Stimulated activated CD8-positive, alpha-beta memory T cell treated with anti-CD3 and anti-CD28 coated beads, Interleukin-2, amount 100 ng/mL, for 1 hour (primary cell): ENCODE measurements around the gene ACVRL1.

Experiments used
- DNase-seq, 2 donors: peaks; one replicate each; pipeline ENCODE4 v3.0.0-alpha.2; 2020; ENCODE audit warnings: low read depth in 2 of 2

The ACVRL1 gene

GRCh38 chr12:51942501-51943000 lies 35.2 kb downstream of the ACVRL1 start:
- DNase-seq = no peak

DNA sequence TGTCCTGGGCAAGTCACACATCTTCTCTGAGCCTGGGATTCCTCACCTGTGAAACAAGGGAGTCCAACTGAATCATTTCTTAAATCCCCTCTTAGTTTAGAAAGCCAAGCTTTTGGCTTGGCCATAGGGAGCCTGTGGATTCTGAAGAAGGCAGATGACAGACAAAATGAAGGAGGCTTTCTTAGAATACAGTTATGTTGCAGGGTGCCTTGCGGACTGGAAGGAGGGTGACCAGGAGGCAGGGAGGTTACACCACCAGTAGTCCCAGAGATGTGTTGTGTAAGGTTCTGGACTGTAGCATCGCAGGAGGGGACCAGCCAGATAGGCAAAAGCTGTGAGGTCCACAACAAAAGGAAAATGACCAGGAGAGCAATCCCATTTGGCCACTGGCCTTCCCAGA lies 36.0 kb downstream of the ACVRL1 start:
- no peak for DNase-seq

- no peak for DNase-seq
Measured at GRCh38 chr12:51944608-51945233, 37.4 kb downstream of the ACVRL1 start.

GRCh38 chr12:51947246-51947996 lies 40.1 kb downstream of the ACVRL1 start:
- no peak for DNase-seq

GRCh38 chr12:51948066-51948465 lies 40.8 kb downstream of the ACVRL1 start:
- DNase-seq = no peak

- DNase-seq = no peak
Measured at GRCh38 chr12:51949342-51950030, 42.2 kb downstream of the ACVRL1 start.

- DNase-seq = no peak
Measured at GRCh38 chr12:51950682-51951198, 43.4 kb downstream of the ACVRL1 start.

DNA sequence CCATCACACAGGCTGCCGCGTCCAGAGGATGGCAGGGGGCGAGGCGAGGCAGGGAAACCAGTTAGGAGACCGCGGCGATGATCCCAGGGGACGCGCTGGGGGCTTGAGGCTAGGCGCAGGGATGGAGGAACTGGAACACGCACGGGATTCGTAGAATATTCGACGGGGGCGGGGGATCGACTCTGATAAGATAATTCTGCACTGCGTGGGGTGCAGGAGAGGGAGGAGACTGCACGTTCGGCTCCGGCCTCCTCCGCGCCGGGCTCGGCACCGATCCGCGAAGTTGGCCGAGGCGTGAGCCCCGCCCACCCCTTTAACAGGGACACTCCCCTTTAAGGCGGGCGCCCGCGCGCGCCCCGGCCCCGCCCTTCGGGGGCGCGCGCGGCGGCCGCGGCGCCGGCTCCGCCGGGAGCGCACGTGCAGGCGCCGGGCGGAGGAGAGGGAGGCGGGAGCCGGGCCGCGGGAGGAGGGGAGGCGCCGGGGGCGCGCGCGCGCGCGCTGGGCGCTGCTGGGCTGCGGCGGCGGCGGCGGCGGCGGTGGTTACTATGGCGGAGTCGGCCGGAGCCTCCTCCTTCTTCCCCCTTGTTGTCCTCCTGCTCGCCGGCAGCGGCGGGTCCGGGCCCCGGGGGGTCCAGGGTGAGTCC lies 44.0 kb downstream of the ACVRL1 start, which contains the start of gene ACVR1B:
Gene ACVR1B (plus strand): TSS at position 501 of the 644 bp plus-strand sequence. CDS start 45 bp downstream, at position 546.
- DNase-seq = peak; percentile 76 to 84

DNA sequence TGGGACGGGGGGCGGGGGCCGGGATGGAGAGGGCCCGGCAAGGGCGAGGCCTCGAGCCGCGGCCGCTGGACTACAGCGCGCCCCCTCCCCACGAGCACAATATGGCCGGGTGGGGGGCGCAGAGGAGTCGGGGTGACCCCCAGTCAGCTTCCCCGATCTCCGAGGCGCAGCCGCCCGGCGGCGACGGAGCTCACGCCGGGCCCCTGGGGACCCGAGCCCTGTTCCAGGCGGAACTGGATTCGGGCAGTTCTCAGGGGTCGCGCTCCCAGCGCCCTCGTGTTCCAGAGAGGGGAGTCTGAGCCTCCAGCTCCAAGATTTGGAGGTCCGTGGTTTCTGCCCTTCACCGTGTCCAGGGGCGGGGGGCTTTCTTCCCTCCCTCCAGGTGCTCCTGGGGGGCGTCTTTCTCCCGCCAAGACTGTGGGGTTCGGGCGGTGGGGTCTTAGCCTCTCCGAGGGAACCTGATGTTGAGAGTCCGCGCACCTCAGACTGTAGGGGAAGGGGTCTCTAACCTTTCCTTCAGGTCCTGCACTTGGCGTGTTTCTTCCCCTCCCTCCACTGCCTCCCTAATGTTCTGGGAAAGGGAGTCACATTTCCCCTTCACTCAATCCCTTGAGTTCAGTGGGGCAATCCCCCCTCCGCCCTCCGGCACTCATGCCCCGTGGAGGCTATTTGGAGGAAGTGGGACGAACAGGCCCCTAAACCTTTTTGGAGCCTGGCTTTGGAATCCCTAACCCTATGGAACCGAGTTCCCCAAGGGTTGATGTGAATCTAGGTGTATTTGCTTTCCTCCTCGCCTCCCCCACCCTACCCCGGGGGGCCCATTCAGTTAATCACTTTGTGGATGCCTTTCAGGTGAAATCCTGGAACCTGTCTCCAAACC lies 44.8 kb downstream of the ACVRL1 start:
- DNase-seq = no peak

DNA sequence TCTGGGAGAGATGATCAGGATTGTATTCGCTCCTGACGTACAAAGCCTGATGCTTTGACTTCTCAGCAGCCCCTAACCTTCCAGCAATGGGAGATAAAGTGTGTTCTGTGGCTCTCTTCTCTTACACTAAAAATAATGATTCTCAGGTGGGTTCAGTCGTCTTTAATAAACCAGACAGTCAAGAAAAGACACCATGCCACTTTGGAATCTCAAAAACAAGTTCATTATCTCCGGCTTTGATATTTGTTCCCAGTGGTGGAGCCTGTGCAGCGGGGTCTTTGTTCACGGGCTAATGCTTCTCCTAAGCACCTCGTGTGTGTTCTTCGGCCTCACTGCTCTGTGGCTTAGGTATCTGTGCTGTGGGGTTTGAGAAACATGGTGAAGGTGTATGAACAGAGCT lies 45.8 kb downstream of the ACVRL1 start:
- DNase-seq = no peak

DNA sequence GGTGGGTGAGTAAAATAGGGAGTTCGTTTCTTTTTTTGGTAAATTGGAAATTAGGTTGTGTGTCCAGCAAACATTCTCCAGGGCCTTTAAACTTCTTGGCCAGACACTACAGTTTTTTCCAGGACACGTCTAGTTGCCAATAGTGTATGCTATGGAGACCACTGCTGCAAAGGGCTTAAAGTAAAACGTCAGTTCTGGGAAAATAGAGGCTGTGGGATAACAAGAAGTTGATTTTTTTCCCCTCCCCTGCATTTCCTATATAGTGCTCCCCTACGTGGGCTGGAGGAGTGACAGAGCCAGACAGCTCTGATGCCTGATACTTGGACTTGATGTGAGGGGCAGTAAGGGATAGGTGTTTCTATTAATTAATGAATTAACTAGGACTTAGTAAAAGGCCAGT lies 46.6 kb downstream of the ACVRL1 start:
- no peak for DNase-seq

- no peak for DNase-seq
Measured at GRCh38 chr12:51954561-51955361, 47.5 kb downstream of the ACVRL1 start.

- DNase-seq = no peak
Measured at GRCh38 chr12:51955702-51956101, 48.4 kb downstream of the ACVRL1 start.

DNA sequence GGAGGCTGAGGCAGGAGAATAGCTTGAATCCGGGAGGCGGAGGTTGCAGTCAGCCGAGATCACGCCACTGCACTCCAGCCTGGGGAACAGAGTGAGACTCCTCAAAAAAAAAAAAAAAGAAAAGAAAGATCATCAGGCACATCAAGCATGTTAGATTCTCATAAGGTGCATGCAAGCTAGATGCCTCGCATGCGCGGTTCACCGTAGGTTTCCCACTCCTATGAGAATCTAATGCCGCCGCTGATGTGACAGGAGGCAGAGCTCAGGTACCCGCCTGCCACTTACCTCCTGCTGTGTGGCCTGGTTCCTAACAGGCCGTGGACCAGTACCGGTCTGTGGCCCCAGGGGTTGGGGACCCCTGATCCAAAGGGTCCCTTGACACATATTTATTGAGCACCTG lies 51.2 kb downstream of the ACVRL1 start:
- DNase-seq = no peak

DNA sequence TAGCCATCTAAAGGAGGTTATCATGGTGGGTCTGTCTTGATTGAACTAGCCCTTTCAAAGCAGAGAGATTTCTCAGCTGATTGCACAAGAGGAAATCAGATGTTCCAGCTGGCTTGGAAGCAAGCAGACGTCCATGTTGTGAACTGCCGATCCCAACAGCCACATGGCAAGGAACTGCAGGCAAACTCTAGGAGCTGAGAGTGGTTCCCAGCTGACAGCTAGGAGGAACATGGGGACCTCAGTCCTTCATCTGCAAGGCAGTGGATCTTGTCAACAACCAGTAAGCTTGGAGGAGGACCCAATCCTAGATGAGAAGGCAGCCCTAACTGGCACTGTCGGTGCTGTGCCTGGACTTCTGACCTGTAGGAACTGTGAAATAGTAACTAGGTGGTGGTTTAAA lies 51.9 kb downstream of the ACVRL1 start:
- DNase-seq = no peak

GRCh38 chr12:51959921-51960320 lies 52.6 kb downstream of the ACVRL1 start:
- DNase-seq = no peak

DNA sequence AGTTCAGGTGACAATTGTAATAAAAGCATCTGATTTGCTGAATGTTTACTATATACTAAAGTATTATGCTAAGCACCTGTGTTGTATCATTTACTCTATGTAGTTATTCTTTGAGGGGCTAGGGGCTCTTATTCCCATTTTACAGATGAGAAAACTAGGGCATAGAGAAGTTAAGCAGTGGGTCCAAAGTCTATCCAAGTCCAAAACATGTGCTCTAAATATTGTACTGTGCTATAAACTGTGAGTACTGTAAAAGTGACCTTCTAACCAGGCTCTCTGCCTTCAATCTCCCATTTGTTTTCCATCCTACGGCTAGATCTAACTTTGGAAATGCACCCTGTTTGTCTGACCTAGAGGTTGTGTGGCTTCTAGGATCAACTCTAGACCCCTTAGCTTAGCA lies 53.2 kb downstream of the ACVRL1 start:
- DNase-seq = no peak

GRCh38 chr12:51960890-51961289 lies 53.6 kb downstream of the ACVRL1 start:
- no peak for DNase-seq

- no peak for DNase-seq
Measured at GRCh38 chr12:51961834-51962233, 54.5 kb downstream of the ACVRL1 start.

- no peak for DNase-seq
Measured at GRCh38 chr12:51962737-51963136, 55.4 kb downstream of the ACVRL1 start.
